DMS153 treated with DMSO at 0.1 percent for 48 hours (cell line): Measurements from ENCODE around the gene MYBPC1.

Source experiments
- DNase-seq: peaks from one replicate; lab custom pipeline; 2025; ENCODE audit not compliant: unreplicated experiment; lab: John Stamatoyannopoulos, UW

The MYBPC1 gene

DNA sequence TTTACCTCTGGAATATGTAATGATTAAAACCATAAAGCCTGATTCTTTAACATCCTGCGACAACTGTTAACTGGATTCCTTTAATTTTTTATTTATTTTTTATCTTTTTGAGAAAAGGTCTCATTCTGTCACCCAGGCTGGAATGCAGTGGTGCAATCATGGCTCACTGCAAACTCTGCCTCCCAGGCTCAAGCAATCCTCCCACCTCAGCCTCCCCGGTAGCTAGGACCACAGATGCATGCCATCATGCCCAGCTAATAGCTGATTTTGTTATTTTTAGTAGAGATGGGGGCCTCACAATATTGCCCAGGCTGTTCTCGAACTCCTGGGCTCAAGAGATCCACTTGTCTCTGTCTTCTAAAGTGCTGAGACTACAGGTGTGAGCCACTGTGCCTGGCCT lies 3.7 kb downstream of the MYBPC1 start:
- no peak for DNase-seq

DNA sequence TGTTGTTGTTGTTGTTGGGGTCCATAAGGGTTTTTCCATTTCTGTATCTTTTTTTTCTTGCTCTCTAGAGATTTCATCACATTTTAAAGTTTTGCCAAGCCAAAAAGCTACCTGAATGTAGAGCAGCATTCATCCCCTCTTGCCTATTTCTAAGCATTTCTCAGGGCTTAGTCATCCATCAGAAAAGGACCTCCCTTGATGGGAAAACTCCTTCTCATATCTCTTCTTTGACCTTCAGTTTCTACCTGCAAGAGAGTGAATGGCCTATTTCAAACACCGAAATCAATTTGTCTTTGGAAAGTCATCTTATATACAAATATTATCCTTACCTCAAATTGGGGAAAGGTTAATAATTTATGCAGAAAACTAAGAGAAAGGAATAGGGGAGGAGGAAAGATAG lies 4.5 kb downstream of the MYBPC1 start:
- no peak for DNase-seq

DNA sequence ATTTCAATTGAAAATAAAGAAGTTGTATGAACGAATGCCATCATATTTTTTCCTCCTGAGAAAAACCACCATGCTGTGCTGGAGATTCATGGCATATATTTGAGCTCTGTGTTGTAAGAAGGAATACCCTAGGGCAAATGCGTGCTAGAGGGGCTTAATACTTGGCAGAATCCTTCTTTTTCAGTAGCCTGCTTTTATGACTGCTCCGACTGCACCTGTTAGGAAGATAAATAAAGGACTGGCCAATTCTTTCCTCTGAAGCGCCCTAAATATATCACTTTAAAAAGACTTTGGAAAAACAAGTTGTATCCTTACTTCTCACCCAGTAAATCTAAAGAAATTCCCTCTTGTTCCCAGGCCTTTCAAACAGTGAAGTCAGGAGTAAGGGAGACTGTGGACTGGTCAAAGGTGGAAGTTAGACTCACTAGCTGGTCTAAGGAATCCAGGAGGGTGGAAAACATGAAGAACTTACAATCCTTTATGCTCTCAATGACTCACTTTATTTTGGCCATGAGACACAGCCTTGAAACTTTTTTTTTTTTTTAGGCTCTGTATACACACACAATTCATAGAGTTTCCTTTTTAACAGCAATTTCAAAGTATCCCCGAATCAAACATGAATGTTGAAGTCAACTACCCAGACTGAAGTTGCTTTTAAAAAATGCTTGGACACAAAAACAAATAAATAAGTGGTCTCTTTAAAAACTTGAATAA lies 5.2 kb downstream of the MYBPC1 start:
- no peak for DNase-seq

DNA sequence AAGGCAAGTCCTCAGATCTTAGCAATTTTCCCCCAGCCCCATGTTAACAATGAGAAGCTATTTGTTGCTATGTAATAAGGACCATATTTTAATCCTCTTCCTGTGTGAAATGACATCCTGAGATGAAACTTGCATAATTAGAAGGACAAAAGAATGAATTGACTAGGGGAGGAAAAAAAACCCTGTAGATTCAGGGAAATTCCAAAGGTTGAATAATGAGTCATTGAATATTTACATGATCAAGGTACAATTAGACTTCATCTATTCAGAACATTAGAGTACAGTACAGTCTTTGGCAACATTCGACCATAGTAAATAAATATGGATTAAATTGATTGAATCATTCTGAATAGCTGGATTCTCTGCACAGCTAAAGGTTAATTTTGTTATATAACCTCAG lies 9.4 kb downstream of the MYBPC1 start:
- DNase-seq, result no peak

DNA sequence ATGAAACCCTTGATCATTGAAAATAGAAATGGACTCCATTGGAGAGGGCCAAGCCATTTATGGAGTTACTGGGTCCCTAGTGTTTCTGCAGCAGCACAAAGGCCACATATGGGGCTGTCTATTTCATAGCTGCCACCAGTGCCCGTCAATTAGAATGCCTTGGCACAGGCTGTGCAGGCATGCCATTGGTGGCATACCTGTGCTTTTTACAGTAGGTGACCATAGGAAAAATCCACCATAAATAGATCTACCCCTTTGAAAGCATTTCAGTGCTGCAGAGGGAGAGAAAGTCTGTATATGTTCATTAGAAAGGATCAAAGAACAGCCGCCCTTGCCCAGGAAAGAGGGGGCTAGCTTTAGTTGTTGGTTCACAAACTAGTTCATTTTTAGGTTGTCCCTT lies 13.1 kb downstream of the MYBPC1 start:
- DNase-seq, result no peak

DNA sequence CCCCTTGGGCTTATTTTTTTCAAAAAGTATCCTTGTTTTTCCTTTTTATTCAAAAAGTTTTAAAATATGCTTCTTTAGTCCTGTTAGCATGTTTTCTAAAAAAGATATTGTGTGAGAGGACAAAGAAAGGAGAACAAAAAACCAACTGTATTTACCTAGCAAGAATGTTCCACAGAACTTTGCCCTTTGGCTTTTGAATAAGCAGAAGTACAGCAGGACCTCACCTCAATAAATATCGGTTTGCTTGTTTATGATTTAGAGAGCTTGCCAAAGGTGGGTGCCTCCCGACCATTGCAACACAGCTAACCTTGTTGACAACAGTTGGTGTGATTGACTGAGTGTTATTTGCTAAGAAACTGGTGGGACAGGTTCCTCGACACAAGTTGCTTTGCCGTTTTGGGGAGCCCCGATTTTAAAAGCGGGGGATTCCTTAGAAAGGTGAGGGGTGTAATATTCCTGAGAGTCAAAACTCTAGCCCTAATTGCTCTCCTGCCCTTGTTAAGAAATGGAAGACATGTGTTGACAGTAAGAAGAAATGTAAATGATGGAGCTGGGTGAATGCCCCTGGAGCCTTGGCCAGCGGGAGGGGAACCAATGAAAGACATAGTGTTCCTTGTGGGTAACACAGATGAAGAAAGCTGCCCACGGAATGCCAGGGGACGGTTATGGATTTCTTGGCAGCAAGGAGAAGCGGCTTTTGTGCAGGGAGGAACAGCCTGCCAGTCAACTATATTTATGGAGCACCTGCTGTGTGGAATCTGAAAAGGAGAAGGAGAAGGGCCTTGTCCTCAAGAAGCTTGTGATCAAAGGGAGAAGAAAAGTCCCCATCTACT lies 13.7 kb downstream of the MYBPC1 start:
- no peak for DNase-seq

DNA sequence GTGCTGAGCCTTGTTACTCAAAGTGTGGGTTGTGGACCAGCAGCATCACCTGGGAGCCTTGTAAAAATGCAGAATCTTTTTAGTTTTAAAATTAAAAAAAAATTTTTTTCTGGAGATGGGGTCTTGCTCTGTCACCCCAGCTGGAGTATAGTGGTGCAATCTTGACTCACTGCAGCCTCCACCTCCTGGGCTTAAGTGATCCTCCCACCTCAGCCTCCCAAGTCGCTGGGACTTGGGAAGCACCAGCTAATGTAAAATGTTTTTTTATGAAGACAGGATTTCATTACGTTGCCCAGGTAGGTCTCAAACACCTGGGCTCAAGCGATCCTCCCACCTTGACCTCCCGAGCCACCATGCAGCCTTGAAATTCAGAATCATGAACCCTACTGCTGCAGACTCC lies 14.4 kb downstream of the MYBPC1 start:
- DNase-seq, result no peak

DNA sequence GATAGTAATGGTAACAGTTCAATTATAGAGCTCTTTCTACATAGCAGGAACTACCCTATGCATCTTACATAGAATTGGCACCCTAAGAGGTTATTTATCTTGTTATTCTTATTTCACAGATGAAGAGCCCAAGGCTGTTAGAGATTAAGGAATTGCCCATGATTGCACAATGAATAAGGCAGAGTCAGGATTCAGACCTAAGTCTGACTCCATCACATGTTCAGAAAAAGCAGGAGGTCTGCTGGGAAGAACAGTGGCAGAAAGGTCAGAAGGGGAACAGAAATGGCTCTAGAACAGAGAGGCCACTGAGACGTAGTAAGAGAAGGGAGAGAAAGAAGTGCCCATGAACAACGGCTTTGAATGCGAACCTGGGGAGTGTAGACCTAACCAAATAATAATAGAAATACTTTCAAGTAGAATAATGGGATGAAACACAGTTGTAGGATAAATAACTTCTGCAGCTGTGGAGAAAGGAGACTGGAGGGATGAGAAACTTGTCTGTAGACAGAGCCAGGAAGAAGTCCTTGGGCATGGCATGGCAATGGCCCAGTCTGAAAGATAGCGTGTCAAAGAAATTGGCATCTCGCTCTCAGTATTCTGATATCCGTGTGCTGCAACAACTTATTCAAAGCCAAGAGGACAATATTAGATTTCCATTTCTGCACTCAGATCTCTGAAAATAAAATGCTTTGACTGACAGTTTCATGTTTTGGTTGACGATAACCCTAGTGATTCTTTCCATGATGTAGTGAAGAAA lies 17.6 kb downstream of the MYBPC1 start:
- DNase-seq, result no peak

DNA sequence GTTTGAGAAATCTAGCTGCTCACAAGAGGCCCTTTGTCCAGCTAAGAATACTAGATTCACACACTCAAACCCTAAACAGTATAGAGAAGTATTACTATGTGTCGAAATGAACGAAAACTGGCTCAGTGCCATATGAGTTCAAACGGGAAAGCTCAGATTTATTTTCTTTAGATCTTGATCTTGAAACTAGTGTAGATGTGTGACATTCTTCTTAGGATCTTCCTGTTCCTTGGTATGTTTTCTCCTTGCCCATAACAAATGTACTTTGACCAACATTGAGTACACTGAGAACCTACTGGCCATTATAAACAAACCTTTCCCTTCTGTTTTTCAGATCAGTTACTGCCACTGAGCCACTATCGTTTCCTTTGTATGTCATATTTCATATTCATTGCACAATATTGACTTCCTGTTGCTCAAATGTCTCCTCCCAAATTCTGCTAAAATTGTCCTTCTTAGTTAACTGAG lies 21.3 kb downstream of the MYBPC1 start:
- DNase-seq, result no peak

DNA sequence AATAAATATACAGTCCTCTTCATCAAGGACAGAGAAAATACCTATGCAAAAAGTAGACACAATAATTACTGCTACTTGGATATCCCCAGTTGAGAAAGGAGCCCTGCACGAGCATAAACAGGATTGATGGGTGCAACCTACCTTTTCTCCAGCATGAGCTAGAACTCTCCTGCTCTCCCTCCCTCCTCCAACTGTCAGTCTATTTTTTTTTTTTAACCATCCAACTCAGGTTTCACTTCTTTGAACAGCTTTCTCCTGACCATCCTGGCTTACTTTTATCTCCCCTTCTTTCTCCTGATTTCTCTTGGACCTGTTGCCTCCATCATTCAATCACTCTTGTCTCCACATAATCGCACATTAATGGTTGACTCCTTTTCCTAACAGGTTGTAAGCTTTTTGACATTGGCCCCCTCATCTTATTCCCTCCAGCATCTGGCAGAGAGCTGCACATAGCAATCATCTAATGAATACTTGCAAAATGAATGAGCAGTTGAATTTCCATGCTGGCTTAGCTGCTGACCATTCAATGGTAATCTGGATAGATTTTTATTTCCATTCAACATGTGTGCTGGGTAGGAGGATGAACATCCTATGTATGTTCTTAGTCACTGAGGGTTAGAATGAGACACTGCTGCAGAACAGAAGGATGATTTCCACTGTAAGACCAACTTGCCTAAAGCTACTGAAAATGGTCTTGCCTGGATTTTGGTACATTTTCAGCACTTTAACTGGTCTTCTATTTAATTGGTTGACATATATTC lies 24.4 kb downstream of the MYBPC1 start:
- DNase-seq, result no peak

DNA sequence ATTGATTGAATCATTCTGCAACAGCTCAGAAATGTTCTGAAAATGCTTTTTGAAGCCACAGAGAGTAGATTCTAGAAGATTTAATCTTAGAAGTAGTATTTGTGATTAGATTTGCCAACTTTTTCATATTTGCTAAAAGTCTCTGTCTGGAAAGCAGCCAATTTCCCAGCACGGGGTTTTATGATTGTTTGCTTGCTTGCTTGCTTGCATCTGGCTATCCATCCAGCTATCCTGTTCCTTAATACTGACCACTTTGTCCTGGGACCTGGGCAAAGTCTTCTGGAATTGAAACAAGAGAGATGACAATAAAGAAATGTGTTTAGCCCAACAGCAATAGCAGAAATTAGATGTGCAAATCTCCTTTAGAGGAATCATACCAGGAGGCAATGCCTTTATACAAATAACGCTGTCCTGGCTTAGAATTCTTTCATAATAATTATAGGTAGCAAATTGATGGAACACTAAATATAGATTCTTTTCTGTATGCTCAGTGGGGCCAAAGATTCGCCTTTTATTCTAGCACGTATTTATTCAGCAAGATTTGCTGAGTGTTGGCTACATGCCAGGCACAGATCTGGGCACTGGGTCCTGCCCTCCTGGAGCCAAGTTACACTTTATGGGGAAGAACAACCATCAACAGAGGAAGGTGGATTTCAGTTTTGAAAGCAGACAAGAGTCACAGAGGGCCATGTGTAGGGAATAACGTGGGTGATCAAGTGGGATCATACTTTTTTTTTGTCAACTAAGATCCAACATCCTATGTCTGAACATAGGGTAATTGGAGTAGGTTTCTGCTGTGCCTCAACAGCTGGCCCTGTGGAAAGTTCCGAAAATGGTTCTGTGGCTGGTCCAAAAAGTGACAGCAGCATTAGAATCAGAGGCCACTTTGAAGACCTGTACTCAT lies 25.3 kb downstream of the MYBPC1 start:
- DNase-seq, result no peak

DNA sequence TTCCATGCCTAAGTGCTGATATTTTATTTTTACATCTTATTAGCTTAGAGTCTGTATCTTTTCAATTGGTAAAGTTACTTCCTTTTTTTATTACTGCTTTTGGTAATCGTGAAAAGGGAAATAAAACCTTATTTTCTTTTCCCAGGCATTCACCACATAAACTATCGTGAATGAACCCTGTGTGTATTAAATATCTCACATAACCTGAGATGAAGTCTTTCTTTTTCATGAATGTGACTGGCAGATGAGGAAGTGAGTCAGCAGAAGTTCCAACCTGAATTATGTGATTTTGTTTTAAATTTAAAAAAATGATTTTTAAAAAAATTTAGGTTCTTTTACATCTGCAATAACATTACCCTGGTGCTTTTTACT lies 26.0 kb downstream of the MYBPC1 start:
- no peak for DNase-seq

DNA sequence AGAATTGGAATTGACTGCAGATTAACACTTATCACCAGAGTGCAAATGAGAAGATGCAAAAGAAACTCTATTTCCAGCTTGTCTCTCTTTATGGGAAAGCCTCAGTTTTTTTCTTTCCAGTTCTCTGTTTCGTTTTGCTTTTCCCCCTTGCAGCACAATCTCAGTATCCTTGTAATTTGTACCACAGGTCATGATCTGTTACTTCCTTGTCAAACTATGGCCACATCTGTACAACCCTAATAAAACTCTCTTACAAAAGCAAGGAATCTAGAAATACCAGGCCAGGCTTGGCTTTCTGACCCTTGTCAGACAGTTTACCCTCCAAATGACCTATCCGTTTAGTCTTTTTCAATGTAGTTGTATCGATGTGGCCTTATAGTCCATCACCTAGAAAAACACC lies 33.9 kb downstream of the MYBPC1 start:
- DNase-seq, result no peak

DNA sequence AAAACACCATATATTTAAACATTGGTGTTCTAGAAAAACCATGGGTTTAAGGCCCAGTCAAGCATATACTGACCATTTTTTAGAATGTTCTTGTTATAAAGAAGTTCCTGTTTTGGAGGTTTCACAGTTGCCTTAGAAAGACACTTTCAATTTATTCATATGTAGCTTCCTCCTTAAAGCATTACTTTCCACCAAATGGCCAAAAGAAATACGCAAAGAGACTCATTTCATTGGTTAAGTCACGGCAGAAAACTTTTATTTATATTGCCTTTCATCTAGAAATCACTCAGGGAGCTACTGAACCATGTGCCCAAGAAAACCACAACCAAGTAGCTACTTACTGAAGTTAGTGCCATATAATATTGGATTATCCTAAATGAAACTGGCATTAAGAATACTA lies 40.0 kb downstream of the MYBPC1 start:
- DNase-seq, result no peak

DNA sequence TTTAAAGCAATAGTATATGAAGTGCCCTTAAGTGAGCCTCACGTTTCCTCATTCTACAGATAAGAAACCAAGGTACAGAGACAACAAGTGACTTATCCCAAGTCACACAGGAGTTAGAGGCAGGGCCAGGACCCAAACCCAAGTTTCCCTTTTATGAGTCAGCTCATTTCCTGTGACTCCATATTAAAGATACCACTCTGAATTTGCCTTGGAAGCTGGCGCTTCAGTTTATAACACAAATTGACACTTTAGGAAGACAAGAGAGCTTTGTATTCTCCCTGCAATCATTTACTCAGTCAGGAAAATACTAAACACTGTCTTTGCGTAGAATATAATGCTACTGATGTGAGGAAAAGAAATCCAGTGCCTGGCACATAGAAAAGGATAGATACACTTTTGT lies 43.2 kb downstream of the MYBPC1 start:
- DNase-seq, result no peak

DNA sequence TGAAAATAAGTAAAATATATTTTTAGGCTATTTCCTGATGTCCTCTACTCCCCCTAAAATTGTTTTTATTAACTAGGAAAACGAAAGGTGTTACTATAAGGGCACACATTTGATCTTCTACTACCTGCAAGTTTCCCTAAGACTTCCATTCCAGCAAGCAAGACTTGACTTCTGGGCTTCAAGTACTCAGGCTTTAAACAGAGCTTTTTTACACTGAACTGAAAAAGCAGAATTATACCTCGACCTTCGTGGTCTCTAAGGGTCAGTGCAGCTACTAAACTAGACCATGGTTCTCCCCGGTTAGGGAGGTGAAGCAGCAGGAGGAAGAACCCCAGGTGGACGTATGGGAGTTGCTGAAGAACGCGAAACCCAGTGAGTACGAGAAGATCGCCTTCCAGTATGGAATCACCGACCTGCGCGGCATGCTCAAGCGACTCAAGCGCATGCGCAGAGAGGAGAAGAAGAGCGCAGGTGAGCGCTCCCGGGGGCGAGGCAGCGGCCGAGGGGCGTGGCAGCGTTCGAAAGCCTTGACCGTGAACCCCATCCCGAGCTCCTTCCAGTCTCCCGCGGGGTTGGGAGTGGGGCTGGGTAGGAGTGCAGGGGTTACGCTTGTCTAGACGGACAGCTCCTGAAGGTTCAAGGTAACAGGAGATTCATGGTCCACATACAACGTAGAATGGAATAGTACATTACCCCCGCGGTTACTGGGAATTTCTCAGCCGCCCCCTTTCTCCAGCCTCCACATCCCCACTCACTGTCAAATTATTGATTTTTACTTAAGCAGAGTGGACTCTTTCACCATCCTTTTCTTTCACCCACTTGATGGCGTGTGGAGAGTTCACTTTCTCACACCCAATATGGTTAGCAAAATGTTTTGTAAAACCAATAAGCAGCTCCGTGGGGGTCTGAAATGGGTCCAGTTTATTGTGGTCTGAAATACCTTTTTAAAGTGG lies 47.6 kb downstream of the MYBPC1 start:
- no peak for DNase-seq

DNA sequence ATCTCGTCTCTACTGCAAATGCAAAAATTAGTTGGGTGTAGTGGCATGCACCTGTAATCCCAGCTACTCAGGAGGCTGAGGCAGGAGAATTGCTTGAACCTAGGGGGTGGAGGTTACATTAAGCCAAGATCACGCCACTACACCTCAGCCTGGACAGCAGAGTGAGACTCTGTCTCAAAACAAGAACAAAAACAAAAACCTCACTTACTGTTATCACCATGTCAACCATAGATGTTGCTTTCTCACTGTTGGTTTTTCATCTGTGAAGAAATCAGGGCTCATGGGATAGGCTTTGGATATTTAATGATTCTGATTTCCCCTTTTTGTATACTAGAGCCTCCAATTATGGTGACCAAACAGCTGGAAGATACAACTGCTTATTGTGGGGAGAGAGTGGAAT lies 52.9 kb downstream of the MYBPC1 start:
- no peak for DNase-seq

DNA sequence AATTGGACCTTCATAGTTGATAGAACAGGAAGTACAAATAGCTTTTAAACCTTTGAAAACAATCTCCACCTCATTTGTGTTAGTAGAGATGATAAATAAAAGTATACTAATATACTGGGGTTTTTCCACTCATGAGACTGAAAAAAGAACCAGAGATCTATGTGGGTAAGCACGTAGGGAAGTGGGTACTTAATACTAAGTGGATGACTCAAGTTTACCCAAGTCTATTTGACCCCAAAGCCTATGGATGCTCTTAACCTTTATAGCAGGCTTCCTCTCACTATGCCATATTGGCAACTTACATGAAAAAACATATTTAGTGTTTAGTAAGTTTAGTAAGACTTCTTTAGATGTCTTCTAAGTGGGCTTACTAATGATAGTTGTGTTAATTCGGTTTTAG lies 53.4 kb downstream of the MYBPC1 start:
- no peak for DNase-seq
